Activated CD8-positive, alpha-beta T cell treated with anti-CD3 and anti-CD28 coated beads for 36 hours (primary cell): ENCODE results near the gene NUDT7. TPM values are rescaled to one million over a fixed set of nuclear protein-coding genes. Genes with fewer than 3 reads are reported as not detected.

Experiments
- ATAC-seq: fragments of 200-7000 bp; cut with Tn5 transposase; one replicate; pipeline ENCODE4 v1.10.0; 2021; ENCODE audit warnings: mild to moderate bottlenecking, moderate library complexity
- CTCF ChIA-PET: fragments of 350-600 bp; sonication (Branson Sonifier 250); formaldehyde crosslinking; loops from one replicate; lab custom pipeline; 2021; ENCODE audit warnings: antibody characterized with exemption; lab: Charles Lee
- POLR2A ChIA-PET: fragments of 350-600 bp; sonication (Branson Sonifier 250); formaldehyde crosslinking; loops from one replicate; lab custom pipeline; 2021; ENCODE audit warnings: antibody characterized with exemption; lab: Charles Lee
- DNase-seq: peaks from one replicate; pipeline ENCODE4 v3.0.0-alpha.2; 2020
- H3K27ac Mint-ChIP-seq: one replicate; pipeline ENCODE4 v1.8.0; 2021; ENCODE audit warnings: mild to moderate bottlenecking, mixed read lengths
- H3K27me3 Mint-ChIP-seq: one replicate; pipeline ENCODE4 v1.8.0; 2021; ENCODE audit warnings: mixed read lengths
- H3K36me3 Mint-ChIP-seq: one replicate; pipeline ENCODE4 v1.8.0; 2021; ENCODE audit warnings: low read depth, mixed read lengths
- H3K4me1 Mint-ChIP-seq: one replicate; pipeline ENCODE4 v1.8.0; 2021; ENCODE audit warnings: low read depth, mixed read lengths
- H3K4me3 Mint-ChIP-seq: one replicate; pipeline ENCODE4 v1.8.0; 2021; ENCODE audit warnings: mild to moderate bottlenecking, moderate library complexity, mixed read lengths
- H3K9me3 Mint-ChIP-seq: one replicate; pipeline ENCODE4 v1.8.0; 2021; ENCODE audit warnings: mixed read lengths
- CTCF ChIP-seq: fragments of 200-600 bp; IDR thresholded peaks from one replicate; pipeline ENCODE4 v1.8.0; 2022; ENCODE audit warnings: antibody characterized with exemption, mild to moderate bottlenecking
- intact Hi-C: fragments of 100-400 bp; cut with micrococcal nuclease; formaldehyde crosslinking; loops from one replicate; pipeline ENCODE4 v1.10.0; 2022
- total RNA-seq, 2 experiments: library from RNA; stranded (reverse); gene quantifications; one replicate each; pipeline ENCODE4 v1.2.3, GENCODE V29; 2021

Gene NUDT7
- total RNA-seq, 2 experiments from 2014 or later: 6.4 to 8.0 TPM

- Mint-ChIP-seq H3K4me1 (peaks cover 4% of the 10 kb centered on the region), H3K36me3 (no peaks in the 10 kb centered on the region), H3K27ac (no peak overlapping the region), H3K4me3 (no peak overlapping the region), H3K27me3 (peaks cover 65% of the 10 kb centered on the region), H3K9me3 (no peaks in the 10 kb centered on the region)
- no peak for TF ChIP-seq CTCF
- no peak for DNase-seq
- CTCF ChIA-PET: interaction anchor here (1.3 kb wide), 1 partner anchor 114 kb away, joined by 3 read pairs; no protein-coding TSS in a partner anchor
- POLR2A ChIA-PET: no interaction called here
- intact Hi-C loops: no loop called here
- ATAC-seq: no peak
Measured at GRCh38 chr16:77790009-77790372, 67.7 kb downstream of the NUDT7 start.

- H3K27me3 Mint-ChIP-seq: peaks cover 65% of the 10 kb centered on the region
- CTCF ChIA-PET: no interaction called here
- H3K27ac Mint-ChIP-seq: no peak overlapping the region
- H3K4me3 Mint-ChIP-seq: no peak overlapping the region
- H3K36me3 Mint-ChIP-seq: no peaks in the 10 kb centered on the region
- H3K9me3 Mint-ChIP-seq: no peaks in the 10 kb centered on the region
- POLR2A ChIA-PET: no interaction called here
- peaks cover 4% of the 10 kb centered on the region for H3K4me1 Mint-ChIP-seq
- intact Hi-C loops: no loop called here
- no peak for TF ChIP-seq CTCF
- DNase-seq: no peak
- ATAC-seq: no peak
Measured at GRCh38 chr16:77790912-77791311, 68.6 kb downstream of the NUDT7 start.

Other genes starting within 250 kb of the NUDT7 start
- not detected for gene VAT1L, start 66.0 kb downstream of the NUDT7 start, total RNA-seq